GM12801 (cell line): Measurements from ENCODE around the gene KIAA1217.

Experiments used
- TF ChIP-seq, protein P1 (sequence below): IDR thresholded peaks from one replicate; pipeline ENCODE4 v1.5.1; 2011; ENCODE audit warnings: control low read depth; ENCODE audit not compliant: insufficient read length; ENCODE audit errors: extremely low read depth

KIAA1217 gene

DNA sequence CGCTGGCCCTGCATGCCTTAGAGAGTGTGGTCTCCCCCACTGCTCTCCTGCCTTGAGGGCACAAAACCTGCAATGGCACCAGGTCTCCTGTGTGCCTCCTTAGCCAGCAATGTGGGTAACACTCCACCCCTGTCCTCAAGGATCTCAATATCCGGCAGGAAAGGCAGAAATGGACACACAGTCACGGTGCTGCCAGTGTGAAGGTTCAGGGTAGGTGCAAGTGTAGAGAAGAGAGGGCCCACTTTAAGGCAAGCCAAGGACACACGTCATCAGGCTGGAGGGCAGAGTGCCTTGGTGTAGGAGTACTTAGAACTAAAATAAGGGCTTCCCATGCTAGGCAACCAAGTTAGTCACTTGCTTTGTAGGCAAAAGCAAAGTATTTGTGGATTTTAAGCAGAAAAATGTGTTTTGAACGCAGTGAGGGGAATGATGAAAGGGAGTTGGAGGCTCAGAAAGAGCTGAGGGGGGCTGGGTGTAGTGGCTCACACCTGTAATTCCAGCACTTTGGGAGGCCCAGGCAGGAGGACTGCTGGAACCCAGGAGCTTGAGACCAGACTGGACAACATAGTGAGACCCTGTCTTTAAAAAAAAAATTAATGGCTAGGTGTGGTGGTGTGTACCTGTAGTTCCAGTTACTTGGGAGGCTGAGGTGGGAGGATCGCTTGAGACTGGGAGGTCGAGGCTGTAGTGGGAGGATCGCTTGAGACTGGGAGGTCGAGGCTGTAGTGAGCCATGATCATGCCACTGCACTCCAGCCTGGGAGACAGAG is 361.9 kb downstream of the KIAA1217 start:
- TF ChIP-seq, protein P1, sequence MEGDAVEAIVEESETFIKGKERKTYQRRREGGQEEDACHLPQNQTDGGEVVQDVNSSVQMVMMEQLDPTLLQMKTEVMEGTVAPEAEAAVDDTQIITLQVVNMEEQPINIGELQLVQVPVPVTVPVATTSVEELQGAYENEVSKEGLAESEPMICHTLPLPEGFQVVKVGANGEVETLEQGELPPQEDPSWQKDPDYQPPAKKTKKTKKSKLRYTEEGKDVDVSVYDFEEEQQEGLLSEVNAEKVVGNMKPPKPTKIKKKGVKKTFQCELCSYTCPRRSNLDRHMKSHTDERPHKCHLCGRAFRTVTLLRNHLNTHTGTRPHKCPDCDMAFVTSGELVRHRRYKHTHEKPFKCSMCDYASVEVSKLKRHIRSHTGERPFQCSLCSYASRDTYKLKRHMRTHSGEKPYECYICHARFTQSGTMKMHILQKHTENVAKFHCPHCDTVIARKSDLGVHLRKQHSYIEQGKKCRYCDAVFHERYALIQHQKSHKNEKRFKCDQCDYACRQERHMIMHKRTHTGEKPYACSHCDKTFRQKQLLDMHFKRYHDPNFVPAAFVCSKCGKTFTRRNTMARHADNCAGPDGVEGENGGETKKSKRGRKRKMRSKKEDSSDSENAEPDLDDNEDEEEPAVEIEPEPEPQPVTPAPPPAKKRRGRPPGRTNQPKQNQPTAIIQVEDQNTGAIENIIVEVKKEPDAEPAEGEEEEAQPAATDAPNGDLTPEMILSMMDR = no peak

- TF ChIP-seq, protein P1 = no peak
Measured at GRCh38 chr10:24571870-24572450, 363.0 kb downstream of the KIAA1217 start.

DNA sequence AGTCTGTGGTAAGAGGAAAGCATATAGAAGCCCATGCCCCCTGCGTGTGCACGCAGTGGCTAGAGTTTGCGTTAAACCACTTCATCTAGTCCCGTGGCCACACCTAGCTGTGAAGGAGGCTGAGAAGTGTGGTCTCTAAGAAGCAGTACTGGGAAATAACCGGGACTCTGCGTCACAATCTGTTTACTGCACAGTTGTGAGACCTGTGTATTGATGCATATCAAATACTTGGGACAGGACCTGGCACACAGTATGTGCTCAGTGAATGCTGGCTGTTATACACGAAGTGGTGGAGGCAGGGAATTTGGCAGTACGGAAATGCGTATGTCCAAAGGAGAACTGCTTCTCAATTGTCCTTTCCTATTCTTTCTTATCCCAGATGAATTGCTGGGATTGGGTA is 365.2 kb downstream of the KIAA1217 start:
- TF ChIP-seq, protein P1 = no peak

DNA sequence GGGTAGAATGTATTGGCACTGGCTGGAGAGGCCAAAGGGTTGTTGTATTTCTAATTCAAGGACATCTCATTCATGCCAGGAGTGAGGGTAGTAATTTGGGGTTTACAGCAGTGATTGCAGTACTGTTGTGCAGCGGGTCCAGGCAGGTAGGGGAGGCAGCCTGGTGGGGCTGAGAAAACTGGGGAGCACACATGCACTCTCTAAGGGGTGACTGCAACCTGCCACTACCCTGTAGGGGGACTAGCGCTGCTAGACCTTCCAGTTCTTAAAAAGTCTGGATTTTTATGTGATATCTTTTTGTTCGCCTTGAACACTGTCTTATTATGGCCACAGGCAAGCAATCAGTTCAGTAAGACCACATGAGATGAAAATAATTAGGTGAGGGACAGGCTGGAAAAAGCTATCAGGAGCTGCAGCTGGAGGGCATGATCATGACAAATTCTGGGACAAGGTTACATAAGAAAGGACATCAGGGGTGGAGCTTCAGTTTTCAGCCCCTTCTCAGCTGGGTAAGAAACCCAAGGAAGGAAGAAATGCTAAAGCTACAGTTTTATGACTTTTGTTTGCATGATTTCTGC is 365.7 kb downstream of the KIAA1217 start:
- TF ChIP-seq, protein P1 = no peak

DNA sequence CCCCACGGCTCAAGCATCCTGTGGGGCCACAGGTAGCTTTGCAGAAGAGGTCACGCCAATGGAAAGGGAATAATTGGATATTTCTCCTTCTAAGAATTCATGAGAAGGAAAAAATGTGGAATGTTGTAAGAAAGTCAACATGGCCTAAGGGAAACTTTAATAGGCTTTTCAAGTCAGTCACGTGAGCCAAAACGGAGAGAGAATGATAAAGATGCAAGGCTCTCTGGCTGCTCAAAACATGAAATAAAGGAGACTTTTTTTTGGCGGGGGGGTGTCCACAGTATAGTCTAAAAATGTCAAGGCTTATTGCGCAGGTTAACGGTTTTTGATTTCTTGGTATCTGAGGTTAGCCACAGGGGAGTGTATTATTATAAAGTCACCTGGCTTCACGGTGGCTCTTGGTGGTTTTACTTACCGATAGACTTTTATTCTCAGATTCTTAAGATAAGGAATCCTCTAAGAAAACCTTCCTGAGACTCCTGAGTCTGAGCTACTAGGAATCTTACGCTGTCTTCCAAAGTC is 366.6 kb downstream of the KIAA1217 start:
- TF ChIP-seq, protein P1 = no peak

- TF ChIP-seq, protein P1 = no peak
Measured at GRCh38 chr10:24579448-24579847, 370.5 kb downstream of the KIAA1217 start.

- TF ChIP-seq, protein P1 = no peak
Measured at GRCh38 chr10:24579906-24580305, 371.0 kb downstream of the KIAA1217 start.
